ENCODE results near the gene VCP. TPM values are rescaled to one million over a fixed set of nuclear protein-coding genes. Genes with fewer than 3 reads are reported as not detected.

Gene VCP
- 226 and 328 TPM in 2 replicates for total RNA-seq
- 301 and 338 TPM in 2 replicates for polyA plus RNA-seq

DNA sequence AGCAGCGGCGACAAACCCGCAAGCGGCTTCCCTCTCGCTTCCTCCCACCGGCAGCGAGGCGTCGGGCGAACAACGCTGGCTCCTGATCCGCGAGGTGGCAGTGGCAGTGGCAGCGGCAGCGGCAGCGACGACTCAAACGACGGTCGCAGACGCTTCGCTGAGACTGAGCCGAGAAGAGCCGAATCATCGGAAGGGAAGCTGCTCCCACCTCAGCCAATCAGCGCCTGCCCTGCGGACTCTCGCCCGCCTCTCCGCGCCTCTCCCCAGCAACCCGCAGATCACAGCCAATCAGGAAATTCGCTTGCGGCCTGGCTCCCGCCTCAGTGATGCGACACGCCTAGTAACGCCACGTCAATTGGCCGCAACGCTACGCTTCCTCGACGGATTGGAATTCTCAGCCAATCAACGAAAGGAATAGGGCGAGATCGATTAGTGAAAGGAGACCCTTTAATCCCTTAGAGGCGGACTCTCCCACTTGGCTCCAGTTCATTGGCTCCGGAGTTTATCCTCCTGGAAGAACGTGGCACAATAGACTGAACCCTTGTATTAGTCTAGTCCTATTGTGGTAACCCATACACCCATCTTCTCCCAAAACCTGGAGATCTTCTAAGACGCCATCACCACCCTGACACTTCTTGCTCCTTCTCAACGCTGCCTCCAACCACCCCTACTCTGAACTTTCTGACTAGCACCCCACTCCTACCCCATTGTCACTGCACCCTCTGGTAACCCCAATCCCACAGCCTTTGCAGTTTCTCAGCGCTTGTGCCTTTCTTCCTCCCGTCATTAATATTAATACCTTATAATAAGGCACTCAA, at the start of gene VCP:
Gene VCP, minus strand, starts transcription at position 165 of the 818 bp plus-strand sequence. CDS start 272 bp downstream, outside the sequence.
- peak; percentile 99 for DNase-seq (ENCODE audit: low read depth in 1 of 2, low spot score in 1 of 2)
- Histone ChIP-seq H3K4me3 (peak within 1 kb of the TSS; percentile 96), H3K9me3 (ENCODE audit: low read depth) (no peaks in the 10 kb centered on the region), H3K27me3 (no peaks in the 10 kb centered on the region), H3K36me3 (peaks cover 4% of the 10 kb centered on the region), H3K4me1 (ENCODE audit: low read depth) (peaks cover 19% of the 10 kb centered on the region), H3K27ac (peak within 1 kb of the TSS; percentile 100)
- TF ChIP-seq, protein P1, sequence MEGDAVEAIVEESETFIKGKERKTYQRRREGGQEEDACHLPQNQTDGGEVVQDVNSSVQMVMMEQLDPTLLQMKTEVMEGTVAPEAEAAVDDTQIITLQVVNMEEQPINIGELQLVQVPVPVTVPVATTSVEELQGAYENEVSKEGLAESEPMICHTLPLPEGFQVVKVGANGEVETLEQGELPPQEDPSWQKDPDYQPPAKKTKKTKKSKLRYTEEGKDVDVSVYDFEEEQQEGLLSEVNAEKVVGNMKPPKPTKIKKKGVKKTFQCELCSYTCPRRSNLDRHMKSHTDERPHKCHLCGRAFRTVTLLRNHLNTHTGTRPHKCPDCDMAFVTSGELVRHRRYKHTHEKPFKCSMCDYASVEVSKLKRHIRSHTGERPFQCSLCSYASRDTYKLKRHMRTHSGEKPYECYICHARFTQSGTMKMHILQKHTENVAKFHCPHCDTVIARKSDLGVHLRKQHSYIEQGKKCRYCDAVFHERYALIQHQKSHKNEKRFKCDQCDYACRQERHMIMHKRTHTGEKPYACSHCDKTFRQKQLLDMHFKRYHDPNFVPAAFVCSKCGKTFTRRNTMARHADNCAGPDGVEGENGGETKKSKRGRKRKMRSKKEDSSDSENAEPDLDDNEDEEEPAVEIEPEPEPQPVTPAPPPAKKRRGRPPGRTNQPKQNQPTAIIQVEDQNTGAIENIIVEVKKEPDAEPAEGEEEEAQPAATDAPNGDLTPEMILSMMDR (IDR thresholded peaks at IDR 0.05; ENCODE audit: low read depth, low read length), result no peak

DNA sequence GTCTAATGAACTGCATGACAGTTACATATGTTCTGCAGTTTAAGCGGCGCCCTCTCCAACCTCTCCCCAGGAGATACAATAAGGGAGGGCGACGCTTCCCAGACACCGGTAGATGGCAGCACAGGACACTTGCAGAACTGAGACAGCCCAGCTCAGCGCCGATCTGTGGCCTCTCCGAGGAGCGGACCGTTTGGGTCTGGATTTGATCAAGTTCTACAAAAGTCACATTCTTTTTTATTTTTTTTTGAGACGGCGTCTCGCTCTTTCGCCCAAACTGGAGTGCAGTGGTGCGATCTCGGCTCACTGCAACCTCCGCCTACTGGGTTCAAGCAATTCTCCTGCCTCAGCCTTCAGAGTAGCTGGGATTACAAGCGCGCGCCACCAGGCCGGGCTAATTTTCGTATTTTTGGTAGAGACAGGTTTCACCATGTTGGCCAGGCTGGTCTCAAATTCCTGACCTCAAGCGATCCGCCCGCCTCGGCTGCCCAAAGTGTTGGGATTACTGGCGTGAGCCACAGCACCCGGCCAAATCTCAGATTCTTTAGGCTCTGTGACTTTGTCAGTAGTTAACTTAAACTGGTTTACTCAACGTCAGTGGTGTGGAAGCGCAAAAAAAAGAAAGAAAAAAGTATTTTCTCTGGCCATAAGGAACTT, 44.6 kb upstream of the VCP start:
- H3K4me1 ChIP-seq (ENCODE audit: low read depth), result peaks cover 14% of the 10 kb centered on the region
- peak; percentile 96 to 97 for DNase-seq (ENCODE audit: low read depth in 1 of 2, low spot score in 1 of 2)
- TF ChIP-seq, protein P1 (IDR thresholded peaks at IDR 0.05; ENCODE audit: low read depth, low read length), result peak; percentile 90
- H3K27me3 ChIP-seq, result no peaks in the 10 kb centered on the region
- H3K27ac ChIP-seq, result no peak overlapping the region
- peak overlapping the region; percentile 47 for H3K4me3 ChIP-seq
- no peaks in the 10 kb centered on the region for H3K36me3 ChIP-seq
- no peaks in the 10 kb centered on the region for H3K9me3 ChIP-seq (ENCODE audit: low read depth)

- Histone ChIP-seq H3K36me3 (no peaks in the 10 kb centered on the region), H3K9me3 (ENCODE audit: low read depth) (no peaks in the 10 kb centered on the region), H3K4me1 (ENCODE audit: low read depth) (peaks cover 18% of the 10 kb centered on the region), H3K27ac (peak overlapping the region; percentile 70), H3K27me3 (no peaks in the 10 kb centered on the region), H3K4me3 (peak overlapping the region; percentile 47)
- no peak for DNase-seq (ENCODE audit: low read depth in 1 of 2, low spot score in 1 of 2)
- TF ChIP-seq, protein P1 (IDR thresholded peaks at IDR 0.05; ENCODE audit: low read depth, low read length), result no peak
Observed at GRCh38 chr9:35116539-35116897, 44.1 kb upstream of the VCP start.

GRCh38 chr9:35115680-35116538, 43.5 kb upstream of the VCP start, which contains the start of gene ATOSB:
Gene ATOSB, minus strand, starts transcription at chr9:35115862. Its CDS starts 7,588 bp downstream, at chr9:35108274.
- DNase-seq (ENCODE audit: low read depth in 1 of 2, low spot score in 1 of 2), result peak; percentile 98 to 99
- peak within 1 kb of the TSS; percentile 47 for H3K4me3 ChIP-seq
- peak within 1 kb of the TSS; percentile 91 for H3K27ac ChIP-seq
- TF ChIP-seq, protein P1 (IDR thresholded peaks at IDR 0.05; ENCODE audit: low read depth, low read length), result no peak
- H3K4me1 ChIP-seq (ENCODE audit: low read depth), result peaks cover 18% of the 10 kb centered on the region
- no peaks in the 10 kb centered on the region for H3K9me3 ChIP-seq (ENCODE audit: low read depth)
- H3K27me3 ChIP-seq, result no peaks in the 10 kb centered on the region
- H3K36me3 ChIP-seq, result no peaks in the 10 kb centered on the region

Data from cardiac muscle cell (in vitro differentiated cells and primary cell).